Measurements from ENCODE around the gene SLC6A7.

SLC6A7 gene

DNA sequence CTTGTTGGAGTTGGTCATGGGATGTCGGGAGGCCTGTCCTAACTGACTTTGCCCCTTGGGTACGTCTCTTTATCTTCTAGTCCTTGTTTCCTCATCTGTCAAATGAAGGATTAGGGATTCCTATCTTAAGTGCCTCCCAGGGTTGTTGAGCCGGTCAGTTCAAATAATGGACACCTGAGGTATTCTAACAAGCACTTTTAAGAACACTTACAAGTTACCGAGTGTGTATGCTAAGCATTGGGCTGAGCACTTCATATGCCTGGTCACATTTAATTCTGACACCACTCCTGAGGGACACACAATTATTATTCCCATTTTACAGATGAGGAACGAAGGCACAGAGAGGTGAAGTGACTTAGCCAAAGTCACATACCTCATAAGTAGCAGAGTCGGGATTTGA lies 62.6 kb downstream of the SLC6A7 start:
- Histone ChIP-seq H3K9me3 (ENCODE audit: control insufficient read depth, low read length) (no peaks in the 10 kb centered on the region), H3K27me3 (ENCODE audit: control insufficient read depth, insufficient read depth, low read length) (no peaks in the 10 kb centered on the region), H3K4me1 (no peaks in the 10 kb centered on the region), H3K27ac (no peak overlapping the region), H3K9ac (no peak overlapping the region), H3K4me2 (ENCODE audit: low read length) (no peak overlapping the region), H3K79me2 (no peaks in the 10 kb centered on the region), H3K4me3 (ENCODE audit: low read depth, low read length) (no peak overlapping the region), H3K36me3 (ENCODE audit: control insufficient read depth, insufficient read depth, low read length) (no peaks in the 10 kb centered on the region), H2AFZ (no peak overlapping the region)
- TF ChIP-seq, protein P1, sequence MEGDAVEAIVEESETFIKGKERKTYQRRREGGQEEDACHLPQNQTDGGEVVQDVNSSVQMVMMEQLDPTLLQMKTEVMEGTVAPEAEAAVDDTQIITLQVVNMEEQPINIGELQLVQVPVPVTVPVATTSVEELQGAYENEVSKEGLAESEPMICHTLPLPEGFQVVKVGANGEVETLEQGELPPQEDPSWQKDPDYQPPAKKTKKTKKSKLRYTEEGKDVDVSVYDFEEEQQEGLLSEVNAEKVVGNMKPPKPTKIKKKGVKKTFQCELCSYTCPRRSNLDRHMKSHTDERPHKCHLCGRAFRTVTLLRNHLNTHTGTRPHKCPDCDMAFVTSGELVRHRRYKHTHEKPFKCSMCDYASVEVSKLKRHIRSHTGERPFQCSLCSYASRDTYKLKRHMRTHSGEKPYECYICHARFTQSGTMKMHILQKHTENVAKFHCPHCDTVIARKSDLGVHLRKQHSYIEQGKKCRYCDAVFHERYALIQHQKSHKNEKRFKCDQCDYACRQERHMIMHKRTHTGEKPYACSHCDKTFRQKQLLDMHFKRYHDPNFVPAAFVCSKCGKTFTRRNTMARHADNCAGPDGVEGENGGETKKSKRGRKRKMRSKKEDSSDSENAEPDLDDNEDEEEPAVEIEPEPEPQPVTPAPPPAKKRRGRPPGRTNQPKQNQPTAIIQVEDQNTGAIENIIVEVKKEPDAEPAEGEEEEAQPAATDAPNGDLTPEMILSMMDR (IDR thresholded peaks at IDR 0.05), result no peak

DNA sequence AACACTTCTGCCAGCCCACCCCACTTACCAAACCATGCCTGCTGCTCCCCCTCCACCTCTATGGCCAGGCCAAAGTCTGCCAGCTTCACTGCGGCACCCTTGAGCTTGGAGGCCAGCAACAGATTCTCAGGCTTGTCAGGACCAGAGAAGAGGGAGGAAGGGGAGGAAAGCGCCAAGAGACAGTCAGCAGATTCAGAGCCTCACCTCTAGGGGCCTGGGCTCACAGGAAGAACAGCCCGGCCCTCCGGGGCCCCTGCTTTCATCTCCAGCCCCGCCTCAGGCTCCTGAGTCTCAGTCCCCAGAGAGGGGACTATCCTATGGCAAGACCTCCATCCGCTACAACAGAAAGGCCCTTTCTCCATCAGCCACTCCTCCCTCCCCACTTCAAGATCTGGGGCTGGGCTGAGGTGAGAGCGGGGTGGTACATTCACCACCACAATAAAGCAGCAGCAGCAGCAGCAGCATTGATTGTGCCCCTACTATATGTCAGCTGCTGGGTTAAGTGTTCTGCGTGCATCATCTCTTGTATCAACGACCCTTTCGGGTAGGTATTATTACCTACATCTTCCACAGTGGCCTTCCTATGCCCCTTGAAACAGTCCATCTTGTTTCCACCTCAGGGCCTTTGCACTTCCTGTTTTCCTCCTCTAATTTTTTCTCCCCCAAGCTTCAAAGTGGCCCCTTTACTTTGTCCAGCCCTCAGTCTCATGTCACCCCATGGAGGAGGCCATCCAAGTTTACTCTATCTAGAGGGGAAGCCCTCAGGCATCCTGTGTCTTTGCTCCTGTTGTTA lies 63.8 kb downstream of the SLC6A7 start:
- no peaks in the 10 kb centered on the region for H3K27me3 ChIP-seq (ENCODE audit: control insufficient read depth, insufficient read depth, low read length)
- no peak overlapping the region for H2AFZ ChIP-seq
- H3K36me3 ChIP-seq (ENCODE audit: control insufficient read depth, insufficient read depth, low read length), result no peaks in the 10 kb centered on the region
- H3K27ac ChIP-seq, result no peak overlapping the region
- H3K4me2 ChIP-seq (ENCODE audit: low read length), result no peak overlapping the region
- no peaks in the 10 kb centered on the region for H3K4me1 ChIP-seq
- no peak overlapping the region for H3K4me3 ChIP-seq (ENCODE audit: low read depth, low read length)
- TF ChIP-seq, protein P1 (IDR thresholded peaks at IDR 0.05), result no peak
- H3K79me2 ChIP-seq, result no peaks in the 10 kb centered on the region
- H3K9me3 ChIP-seq (ENCODE audit: control insufficient read depth, low read length), result no peaks in the 10 kb centered on the region
- H3K9ac ChIP-seq, result no peak overlapping the region

DNA sequence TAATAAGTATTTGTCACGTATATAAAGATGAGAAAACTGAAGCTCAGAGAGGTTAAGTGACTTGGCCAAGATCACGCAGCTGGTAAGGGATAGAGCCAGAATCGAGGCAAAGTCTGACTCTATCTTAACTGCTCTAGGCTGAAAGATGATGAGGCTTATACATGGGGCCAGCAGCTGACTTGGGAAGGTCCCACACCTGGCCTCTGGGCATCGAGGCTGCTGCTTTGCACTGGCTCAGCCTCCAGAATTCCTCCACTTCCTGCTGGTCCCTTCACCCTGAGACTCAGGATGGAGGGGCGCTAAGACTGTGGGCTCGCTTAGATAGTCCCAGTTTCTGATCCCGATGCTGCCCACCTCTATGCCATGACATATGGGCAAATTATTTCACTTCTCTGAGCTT lies 64.5 kb downstream of the SLC6A7 start:
- H3K27me3 ChIP-seq (ENCODE audit: control insufficient read depth, insufficient read depth, low read length), result no peaks in the 10 kb centered on the region

DNA sequence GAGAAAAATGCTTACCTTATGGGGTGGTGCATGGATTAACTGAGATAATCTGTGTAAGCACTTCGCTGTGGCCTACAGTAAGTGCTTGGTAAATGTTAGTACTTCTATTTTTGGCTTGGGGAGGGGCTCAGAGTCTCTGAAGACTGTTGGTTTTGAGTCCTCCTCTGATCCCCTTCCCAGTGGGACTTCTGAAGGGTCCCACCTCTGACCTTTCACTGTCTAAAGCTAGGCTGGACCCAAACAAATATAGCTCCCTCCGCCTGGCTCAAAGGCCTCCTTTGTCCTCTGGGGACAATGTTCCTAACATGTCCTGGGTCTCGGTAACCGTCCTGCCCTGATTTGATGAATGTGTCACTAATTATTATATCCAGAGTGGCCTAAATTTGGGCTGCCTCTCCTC lies 64.9 kb downstream of the SLC6A7 start:
- Histone ChIP-seq H3K36me3 (ENCODE audit: control insufficient read depth, insufficient read depth, low read length) (no peaks in the 10 kb centered on the region), H3K9me3 (ENCODE audit: control insufficient read depth, low read length) (no peaks in the 10 kb centered on the region), H3K9ac (no peak overlapping the region), H3K27me3 (ENCODE audit: control insufficient read depth, insufficient read depth, low read length) (no peaks in the 10 kb centered on the region), H3K27ac (no peak overlapping the region), H3K4me3 (ENCODE audit: low read depth, low read length) (no peak overlapping the region), H2AFZ (no peak overlapping the region), H3K4me1 (no peaks in the 10 kb centered on the region), H3K4me2 (ENCODE audit: low read length) (no peak overlapping the region), H3K79me2 (no peaks in the 10 kb centered on the region)
- TF ChIP-seq, protein P1 (IDR thresholded peaks at IDR 0.05), result no peak

More for the DNA sequence above, 64.5 kb downstream of the SLC6A7 start:
- H3K79me2 ChIP-seq, result no peaks in the 10 kb centered on the region
- H3K27ac ChIP-seq, result no peak overlapping the region
- H2AFZ ChIP-seq, result no peak overlapping the region
- H3K9me3 ChIP-seq (ENCODE audit: control insufficient read depth, low read length), result no peaks in the 10 kb centered on the region
- no peaks in the 10 kb centered on the region for H3K4me1 ChIP-seq
- H3K4me2 ChIP-seq (ENCODE audit: low read length), result no peak overlapping the region
- TF ChIP-seq, protein P1 (IDR thresholded peaks at IDR 0.05), result no peak
- no peaks in the 10 kb centered on the region for H3K36me3 ChIP-seq (ENCODE audit: control insufficient read depth, insufficient read depth, low read length)
- H3K9ac ChIP-seq, result no peak overlapping the region
- no peak overlapping the region for H3K4me3 ChIP-seq (ENCODE audit: low read depth, low read length)

Data from parathyroid adenoma (tissue), 2 donors.